Activated CD4-positive, alpha-beta T cell treated with anti-CD3 and anti-CD28 coated beads for 36 hours (primary cell): Measurements from ENCODE around the gene SPINK1. TPM values are rescaled to one million over a fixed set of nuclear protein-coding genes. Genes with fewer than 3 reads are reported as not detected.
"Not testable (repeated sequence)": the region's sequence is repeated elsewhere in the genome, so short reads cannot be mapped to it uniquely, and the experiment has no call there.

ENCODE experiments used
- ATAC-seq: fragments of 200-7000 bp; cut with Tn5 transposase; one replicate; pipeline ENCODE4 v1.10.0; 2021; ENCODE audit warnings: mild to moderate bottlenecking, moderate library complexity
- CTCF ChIA-PET: fragments of 350-600 bp; sonication (Branson Sonifier 250); formaldehyde crosslinking; loops from one replicate; lab custom pipeline; 2021; ENCODE audit warnings: antibody characterized with exemption; lab: Charles Lee
- POLR2A ChIA-PET: fragments of 350-600 bp; sonication (Branson Sonifier 250); formaldehyde crosslinking; loops from one replicate; lab custom pipeline; 2021; ENCODE audit warnings: antibody characterized with exemption, inconsistent platforms; lab: Charles Lee
- DNase-seq: peaks from one replicate; pipeline ENCODE4 v3.0.0-alpha.2; 2020
- H3K27ac Mint-ChIP-seq: one replicate; pipeline ENCODE4 v1.8.0; 2021; ENCODE audit warnings: mixed read lengths
- H3K27me3 Mint-ChIP-seq: one replicate; pipeline ENCODE4 v1.8.0; 2021; ENCODE audit warnings: mixed read lengths
- H3K36me3 Mint-ChIP-seq: one replicate; pipeline ENCODE4 v1.8.0; 2021; ENCODE audit warnings: low read depth, mixed read lengths
- H3K4me1 Mint-ChIP-seq: one replicate; pipeline ENCODE4 v1.8.0; 2021; ENCODE audit warnings: mixed read lengths
- H3K4me3 Mint-ChIP-seq: one replicate; pipeline ENCODE4 v1.8.0; 2021; ENCODE audit warnings: mild to moderate bottlenecking, moderate library complexity, mixed read lengths
- H3K9me3 Mint-ChIP-seq: one replicate; pipeline ENCODE4 v1.8.0; 2021; ENCODE audit warnings: low read depth, mixed read lengths
- intact Hi-C, 2 experiments: fragments of 100-400 bp; cut with DNase I in 1 of 2; cut with micrococcal nuclease in 1 of 2; formaldehyde crosslinking; loops; one replicate each; pipeline versions ENCODE4 v1.14.2 to v1.15.1; 2022 to 2024; cut with DNase I, micrococcal nuclease
- total RNA-seq, 2 experiments: library from RNA; stranded (reverse); gene quantifications; one replicate each; pipeline ENCODE4 v1.2.3, GENCODE V29; 2021

Gene SPINK1
- not detected for total RNA-seq

DNA sequence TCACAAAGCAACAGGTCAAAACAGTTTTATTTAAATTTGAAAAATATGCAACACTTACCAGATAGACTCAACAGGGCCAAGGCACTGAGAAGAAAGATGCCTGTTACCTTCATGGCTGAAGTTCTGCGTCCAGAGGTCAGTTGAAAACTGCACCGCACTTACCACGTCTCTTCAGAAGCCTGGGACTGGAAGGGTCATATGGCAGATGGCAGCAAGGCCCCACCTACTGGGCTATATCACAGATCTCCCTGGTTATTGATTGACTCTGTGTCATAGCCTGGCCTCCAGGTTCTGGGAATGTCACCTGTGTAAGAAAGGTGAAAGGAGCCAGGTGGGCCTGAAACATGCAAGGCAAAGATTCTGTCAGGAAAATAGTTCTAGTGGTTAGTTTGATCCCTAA lies at the start of gene SPINK1:
Gene SPINK1, minus strand, starts transcription at position 207 of the 400 bp plus-strand sequence. Its CDS starts 94 bp downstream, at position 113.
- ATAC-seq (no peak), DNase-seq (no peak)
- CTCF ChIA-PET = no interaction called here
- H3K27me3 Mint-ChIP-seq = peaks cover 10% of the 10 kb centered on the region
- H3K9me3 Mint-ChIP-seq = no peaks in the 10 kb centered on the region
- intact Hi-C loops = no loop called here
- no peaks in the 10 kb centered on the region for H3K4me1 Mint-ChIP-seq
- H3K36me3 Mint-ChIP-seq = no peaks in the 10 kb centered on the region
- no peak within 1 kb of the TSS for H3K4me3 Mint-ChIP-seq
- no peak within 1 kb of the TSS for H3K27ac Mint-ChIP-seq
- POLR2A ChIA-PET = no interaction called here

DNA sequence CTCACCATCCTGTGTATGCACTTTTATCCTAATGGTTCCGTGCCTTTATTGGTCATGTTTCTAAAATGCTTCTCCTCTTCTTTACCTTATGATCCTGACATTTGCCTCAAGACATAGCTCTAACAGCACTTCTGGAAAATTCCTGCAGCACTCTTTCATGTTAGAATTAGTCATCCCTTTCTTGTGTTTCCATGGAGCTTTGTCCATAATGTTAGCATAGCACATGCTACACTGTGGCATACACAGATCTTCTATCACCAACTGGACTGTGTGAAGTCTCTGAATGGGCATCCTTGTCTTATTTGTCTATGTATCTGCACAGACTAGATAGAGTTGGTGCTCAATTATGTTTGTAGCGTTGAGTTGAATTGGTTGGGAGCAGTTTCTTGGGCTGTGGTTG lies 49.0 kb upstream of the SPINK1 start:
- ChIA-PET CTCF (no interaction called here), POLR2A (no interaction called here)
- Mint-ChIP-seq H3K9me3 (no peaks in the 10 kb centered on the region), H3K4me3 (no peak overlapping the region), H3K4me1 (no peaks in the 10 kb centered on the region), H3K27me3 (peaks cover 8% of the 10 kb centered on the region), H3K36me3 (no peaks in the 10 kb centered on the region), H3K27ac (no peak overlapping the region)
- DNase-seq (no peak), ATAC-seq (no peak)
- intact Hi-C loops = no loop called here

DNA sequence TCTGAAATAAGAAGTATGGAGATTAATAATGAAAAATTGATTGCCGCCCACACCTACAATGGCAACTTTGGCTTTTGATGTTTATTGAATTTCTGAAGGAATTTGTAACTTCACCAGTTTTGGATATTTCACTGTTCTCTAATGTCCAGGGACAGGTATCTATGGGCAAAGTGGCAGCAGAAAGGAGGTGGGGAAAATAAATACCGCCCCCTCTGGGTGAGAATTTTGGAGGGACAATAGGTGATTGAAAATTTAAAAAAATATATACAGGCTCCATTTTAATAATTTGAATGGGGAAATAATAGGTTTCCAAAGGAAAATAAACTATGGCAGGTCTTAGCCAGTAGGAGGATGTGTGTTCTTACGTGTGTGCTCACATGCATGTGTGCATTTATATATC lies 48.3 kb upstream of the SPINK1 start:
- intact Hi-C loops = no loop called here
- Mint-ChIP-seq H3K36me3 (no peaks in the 10 kb centered on the region), H3K4me1 (no peaks in the 10 kb centered on the region), H3K4me3 (no peak overlapping the region), H3K27ac (no peak overlapping the region), H3K9me3 (no peaks in the 10 kb centered on the region), H3K27me3 (peaks cover 6% of the 10 kb centered on the region)
- ChIA-PET CTCF (no interaction called here), POLR2A (no interaction called here)
- no peak for DNase-seq
- ATAC-seq = no peak

GRCh38 chr5:147878066-147878759 lies 46.7 kb upstream of the SPINK1 start, which contains the start of gene SCGB3A2:
SCGB3A2 (plus strand) TSS chr5:147878711; CDS start chr5:147878804, 93 bp downstream.
- peaks cover 6% of the 10 kb centered on the region for H3K27me3 Mint-ChIP-seq
- no peaks in the 10 kb centered on the region for H3K9me3 Mint-ChIP-seq
- H3K27ac Mint-ChIP-seq = no peak within 1 kb of the TSS
- CTCF ChIA-PET = no interaction called here
- H3K36me3 Mint-ChIP-seq = no peaks in the 10 kb centered on the region
- no peak within 1 kb of the TSS for H3K4me3 Mint-ChIP-seq
- intact Hi-C loops = no loop called here
- no peaks in the 10 kb centered on the region for H3K4me1 Mint-ChIP-seq
- ATAC-seq (no peak), DNase-seq (no peak)
- POLR2A ChIA-PET = no interaction called here

DNA sequence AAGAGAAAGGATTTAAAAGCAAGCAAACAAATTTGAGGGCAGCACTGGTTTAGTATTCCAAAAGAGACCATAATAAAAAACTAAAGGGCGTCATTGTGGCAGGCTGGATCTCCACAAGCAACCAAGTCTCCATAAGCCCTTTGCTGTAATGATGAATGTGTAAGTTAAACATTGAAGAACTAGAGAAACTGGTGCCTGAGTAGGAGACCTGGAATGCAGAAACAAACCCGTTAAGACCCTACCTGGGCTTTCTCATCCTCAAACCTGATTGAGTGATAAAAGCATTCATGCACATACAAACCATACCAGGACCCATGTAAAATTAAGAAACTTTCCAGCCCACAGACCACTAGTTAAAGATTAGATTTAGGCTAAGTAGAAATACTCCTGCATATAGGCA lies 45.2 kb upstream of the SPINK1 start:
- Mint-ChIP-seq H3K4me3 (no peak overlapping the region), H3K27me3 (peaks cover 6% of the 10 kb centered on the region), H3K36me3 (no peaks in the 10 kb centered on the region), H3K27ac (no peak overlapping the region), H3K4me1 (no peaks in the 10 kb centered on the region), H3K9me3 (no peaks in the 10 kb centered on the region)
- ATAC-seq (no peak), DNase-seq (no peak)
- ChIA-PET POLR2A (no interaction called here), CTCF (no interaction called here)
- intact Hi-C loops = no loop called here

DNA sequence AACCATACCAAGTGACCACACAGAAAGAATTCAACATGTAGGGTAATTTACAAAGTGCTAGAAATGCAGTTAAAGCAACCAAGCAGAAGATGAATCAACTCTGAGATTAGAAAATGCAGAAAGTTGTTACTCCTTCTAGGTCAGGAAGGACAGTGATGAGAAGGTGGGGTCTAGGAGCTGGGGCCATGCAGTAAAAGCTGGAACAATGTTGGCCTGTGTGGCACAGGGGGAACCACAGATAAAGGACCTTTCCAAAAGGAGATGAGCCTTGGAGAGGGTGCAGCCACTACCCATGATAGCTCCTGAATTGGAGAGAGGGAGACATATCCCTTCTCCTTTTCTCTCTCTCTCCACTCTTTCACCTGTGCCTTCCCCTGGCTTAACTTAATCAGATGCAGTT lies 44.7 kb upstream of the SPINK1 start:
- no peak for DNase-seq
- ATAC-seq = no peak
- ChIA-PET CTCF (no interaction called here), POLR2A (no interaction called here)
- H3K27ac Mint-ChIP-seq = no peak overlapping the region
- H3K27me3 Mint-ChIP-seq = peaks cover 6% of the 10 kb centered on the region
- H3K4me3 Mint-ChIP-seq = no peak overlapping the region
- H3K36me3 Mint-ChIP-seq = no peaks in the 10 kb centered on the region
- no peaks in the 10 kb centered on the region for H3K9me3 Mint-ChIP-seq
- no peaks in the 10 kb centered on the region for H3K4me1 Mint-ChIP-seq
- intact Hi-C loops = no loop called here

- no peak for DNase-seq
- ATAC-seq = no peak
- intact Hi-C loops = no loop called here
- ChIA-PET POLR2A (no interaction called here), CTCF (interaction anchor here (0.6 kb wide), 1 partner anchor 334 kb away, joined by 3 read pairs; no protein-coding TSS in a partner anchor)
- Mint-ChIP-seq H3K36me3 (no peaks in the 10 kb centered on the region), H3K4me1 (no peaks in the 10 kb centered on the region), H3K4me3 (no peak overlapping the region), H3K27ac (no peak overlapping the region), H3K27me3 (peaks cover 3% of the 10 kb centered on the region), H3K9me3 (no peaks in the 10 kb centered on the region)
Measured at GRCh38 chr5:147874910-147875367, 43.5 kb upstream of the SPINK1 start.

DNA sequence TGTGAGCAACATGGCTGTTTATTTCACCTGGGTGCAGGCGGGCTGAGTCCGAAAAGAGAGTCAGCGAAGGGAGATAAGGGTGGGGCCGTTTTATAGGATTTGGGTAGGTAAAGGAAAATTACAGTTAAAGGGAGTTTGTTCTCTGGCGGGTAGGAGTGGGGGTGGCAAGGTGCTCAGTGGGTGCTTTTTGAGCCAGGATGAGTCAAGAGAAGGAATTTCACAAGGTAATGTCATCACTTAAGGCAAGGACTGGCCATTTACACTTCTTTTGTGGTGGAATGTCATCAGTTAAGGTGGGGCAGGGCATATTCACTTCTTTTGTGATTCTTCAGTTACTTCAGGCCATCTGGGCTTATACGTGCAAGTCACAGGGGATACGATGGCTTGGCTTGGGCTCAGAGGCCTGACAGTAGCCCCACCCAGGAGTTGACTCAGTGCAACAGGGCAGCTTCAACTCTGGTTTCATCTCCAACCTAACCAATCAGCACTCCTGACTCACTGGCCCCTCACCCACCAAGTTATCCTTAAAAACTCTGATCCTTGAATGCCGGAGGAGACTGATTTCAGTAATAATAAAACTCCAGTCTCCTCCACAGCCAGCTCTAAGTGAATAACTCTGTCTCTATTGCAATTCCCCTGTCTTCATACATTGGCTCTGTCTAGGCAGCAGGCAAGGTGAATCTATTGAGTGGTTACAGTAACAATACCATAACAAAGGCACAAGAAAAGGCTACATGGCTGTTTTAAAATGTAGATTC lies 42.8 kb upstream of the SPINK1 start:
- H3K27ac Mint-ChIP-seq, ATAC-seq, H3K36me3 Mint-ChIP-seq, POLR2A ChIA-PET, CTCF ChIA-PET, H3K27me3 Mint-ChIP-seq, intact Hi-C loops, H3K9me3 Mint-ChIP-seq, DNase-seq, H3K4me1 Mint-ChIP-seq, H3K4me3 Mint-ChIP-seq: not testable (repeated sequence)

DNA sequence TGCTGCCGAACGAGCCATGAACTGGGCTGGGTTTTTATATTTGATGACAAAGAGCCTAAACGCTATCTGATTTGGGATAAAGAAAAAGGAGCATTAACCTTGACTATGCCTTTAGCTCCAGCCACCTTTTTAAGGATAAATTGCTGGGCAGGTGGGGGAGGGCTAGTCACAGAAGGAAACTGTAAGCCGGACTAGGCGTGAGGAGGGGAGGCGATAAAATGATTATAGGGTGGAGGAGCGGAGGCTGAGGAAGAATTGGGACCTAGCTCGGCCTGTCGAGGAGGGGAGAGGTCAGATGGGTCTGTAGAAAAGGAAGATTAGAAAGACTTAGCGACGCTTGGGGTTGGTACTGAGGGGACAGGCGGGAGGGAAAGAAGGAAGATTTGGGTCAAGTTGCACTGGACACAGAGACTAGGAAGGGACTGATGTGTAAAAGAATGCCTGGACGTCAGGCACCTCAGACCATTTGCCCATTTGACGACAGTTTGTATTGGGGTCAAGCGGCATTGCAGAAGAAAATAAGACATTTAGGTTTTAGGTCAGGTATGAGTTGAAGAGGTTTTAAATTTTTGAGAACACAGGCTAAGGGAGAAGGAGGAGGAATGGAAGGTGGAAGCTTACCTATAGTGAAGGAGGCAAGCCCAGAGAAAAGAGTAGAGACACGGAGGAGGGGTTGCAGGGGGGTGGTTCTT lies 41.4 kb upstream of the SPINK1 start:
- POLR2A ChIA-PET, intact Hi-C loops, ATAC-seq, CTCF ChIA-PET, H3K27me3 Mint-ChIP-seq, DNase-seq, H3K4me1 Mint-ChIP-seq, H3K9me3 Mint-ChIP-seq, H3K36me3 Mint-ChIP-seq, H3K4me3 Mint-ChIP-seq, H3K27ac Mint-ChIP-seq: not testable (repeated sequence)

DNA sequence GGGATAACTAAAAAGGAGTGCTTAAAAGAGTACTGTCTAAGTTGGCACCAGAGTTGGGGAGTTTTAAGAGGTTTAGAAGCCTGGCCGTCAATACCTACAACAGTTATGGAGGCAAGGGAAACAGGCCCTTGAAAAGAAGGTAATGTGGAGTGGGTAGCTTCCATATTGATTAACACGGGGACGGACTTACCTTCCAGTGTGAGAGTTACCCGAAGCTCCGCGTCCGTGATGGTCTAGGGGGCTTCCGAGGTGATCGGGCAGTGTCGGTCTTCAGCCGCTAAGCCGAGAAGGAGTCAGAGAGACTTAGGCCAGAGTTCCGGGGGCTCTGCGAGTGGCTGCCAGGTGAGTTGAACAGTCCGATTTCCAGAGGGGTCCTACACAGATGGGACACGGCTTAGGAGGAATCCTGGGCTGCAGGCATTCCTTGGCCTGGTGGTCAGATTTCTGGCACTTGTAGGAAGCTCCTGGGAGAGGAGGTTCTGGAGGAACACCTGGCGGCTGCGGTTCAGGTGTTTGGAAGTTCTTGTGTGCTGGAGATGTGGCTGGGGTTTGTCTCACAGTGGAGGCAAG lies 40.6 kb upstream of the SPINK1 start:
- H3K36me3 Mint-ChIP-seq, CTCF ChIA-PET, H3K27me3 Mint-ChIP-seq, H3K27ac Mint-ChIP-seq, intact Hi-C loops, H3K4me1 Mint-ChIP-seq, H3K4me3 Mint-ChIP-seq, DNase-seq, ATAC-seq, H3K9me3 Mint-ChIP-seq, POLR2A ChIA-PET: not testable (repeated sequence)

DNA sequence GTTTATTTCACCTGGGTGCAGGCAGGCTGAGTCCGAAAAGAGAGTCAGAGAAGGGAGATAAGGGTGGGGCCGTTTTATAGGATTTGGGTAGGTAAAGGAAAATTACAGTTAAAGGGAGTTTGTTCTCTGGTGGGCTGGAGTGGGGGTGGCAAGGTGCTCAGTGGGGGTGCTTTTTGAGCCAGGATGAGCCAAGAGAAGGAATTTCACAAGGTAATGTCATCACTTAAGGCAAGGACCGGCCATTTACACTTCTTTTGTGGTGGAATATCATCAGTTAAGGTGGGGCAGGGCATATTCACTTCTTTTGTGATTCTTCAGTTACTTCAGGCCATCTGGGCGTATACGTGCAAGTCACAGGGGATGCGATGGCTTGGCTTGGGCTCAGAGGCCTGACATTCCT lies 38.4 kb upstream of the SPINK1 start:
- H3K27me3 Mint-ChIP-seq, DNase-seq, H3K4me3 Mint-ChIP-seq, POLR2A ChIA-PET, H3K4me1 Mint-ChIP-seq, H3K9me3 Mint-ChIP-seq, CTCF ChIA-PET, H3K27ac Mint-ChIP-seq, intact Hi-C loops, ATAC-seq, H3K36me3 Mint-ChIP-seq: not testable (repeated sequence)
